AG04449 (cell line): ENCODE results near the gene FABP6.
"Not testable (repeated sequence)": the region's sequence is repeated elsewhere in the genome, so short reads cannot be mapped to it uniquely, and the experiment has no call there.

Experiments used
- CTCF ChIA-PET: fragments of 350-600 bp; formaldehyde crosslinking; extraction: SDS; loops from one replicate; lab custom pipeline; 2021; ENCODE audit warnings: antibody characterized with exemption; lab: Yijun Ruan, JAX
- POLR2A ChIA-PET: fragments of 400-600, 350-600 bp; formaldehyde crosslinking; extraction: SDS; loops from one replicate; lab custom pipeline; 2020; ENCODE audit warnings: antibody characterized with exemption, inconsistent platforms; lab: Yijun Ruan, JAX
- DNase-seq: peaks from one replicate; pipeline ENCODE4 v3.0.0-alpha.2; 2010; ENCODE audit warnings: low read depth, low spot score
- H3K4me3 ChIP-seq: 2 replicates; pipeline ENCODE4 v1.5.1; 2011; ENCODE audit warnings: low read depth, mild to moderate bottlenecking, control low read depth, low read length
- CTCF ChIP-seq: IDR thresholded peaks from one replicate; pipeline ENCODE4 v1.5.1; 2011; ENCODE audit warnings: mild to moderate bottlenecking, moderate library complexity, low read length, control low read depth, inconsistent platforms; ENCODE audit not compliant: insufficient read depth; ENCODE audit errors: missing control alignments

The FABP6 gene

GRCh38 chr5:160242145-160242544 lies 12.8 kb downstream of the FABP6 start:
- ChIA-PET CTCF (no interaction called here), POLR2A (no interaction called here)
- TF ChIP-seq CTCF, result no peak
- no peak overlapping the region for H3K4me3 ChIP-seq
- DNase-seq, result no peak

GRCh38 chr5:160245506-160246086 lies 16.3 kb downstream of the FABP6 start:
- no peak for TF ChIP-seq CTCF
- POLR2A ChIA-PET, result no interaction called here

GRCh38 chr5:160249570-160249969 lies 20.3 kb downstream of the FABP6 start:
- POLR2A ChIA-PET, DNase-seq, H3K4me3 ChIP-seq: not testable (repeated sequence)
- CTCF ChIA-PET, result interaction anchor here (1.1 to 2.1 kb wide), 2 partner anchors 9 to 51 kb away, joined by 6 to 7 read pairs; no protein-coding TSS in a partner anchor

More at GRCh38 chr5:160245506-160246086, 16.3 kb downstream of the FABP6 start:
- DNase-seq, result no peak
- CTCF ChIA-PET, result interaction anchor here (1.1 to 2.2 kb wide), 2 partner anchors 21 to 46 kb away, joined by 3 to 6 read pairs; no protein-coding TSS in a partner anchor
- no peak overlapping the region for H3K4me3 ChIP-seq

- POLR2A ChIA-PET, result no interaction called here
- CTCF ChIA-PET, result interaction anchor here (1.1 to 2.1 kb wide), 2 partner anchors 9 to 51 kb away, joined by 6 to 7 read pairs; no protein-coding TSS in a partner anchor
- no peak for TF ChIP-seq CTCF
- DNase-seq, result no peak
- no peak overlapping the region for H3K4me3 ChIP-seq
These were observed 20.9 kb downstream of the FABP6 start for GRCh38 chr5:160250226-160250625.

GRCh38 chr5:160250826-160251225 lies 21.5 kb downstream of the FABP6 start:
- no peak overlapping the region for H3K4me3 ChIP-seq
- CTCF ChIA-PET, result interaction anchor here (2.1 kb wide), 1 partner anchor 52 kb away, joined by 7 read pairs; no protein-coding TSS in a partner anchor
- TF ChIP-seq CTCF, result no peak
- POLR2A ChIA-PET, result no interaction called here
- DNase-seq, result no peak

- POLR2A ChIA-PET, result no interaction called here
- DNase-seq, result no peak
- H3K4me3 ChIP-seq, result no peak overlapping the region
- CTCF ChIA-PET, result interaction anchor here (2.1 kb wide), 1 partner anchor 53 kb away, joined by 7 read pairs; no protein-coding TSS in a partner anchor
- no peak for TF ChIP-seq CTCF
These were observed 22.3 kb downstream of the FABP6 start for GRCh38 chr5:160251406-160252155.
